Left lung (tissue), 10 donors: Measurements from ENCODE around the gene ANGPTL4. TPM values are rescaled to one million over a fixed set of nuclear protein-coding genes. Genes with fewer than 3 reads are reported as not detected.
A peak's percentile ranks its signal among the peaks of the same experiment; 100 is the strongest.

Experiments used
- ATAC-seq: fragments of 200-7000 bp; cut with Tn5 transposase; one replicate; pipeline ENCODE4 v1.9.1; 2020; ENCODE audit warnings: moderate library complexity
- DNase-seq, 4 donors: peaks; one replicate each; pipeline ENCODE4 v3.0.0-alpha.2; 2013 to 2020
- H3K27ac ChIP-seq, 2 donors: fragments of 200-600 bp; sonication (generic) in 1 of 2; one replicate each; pipeline versions ENCODE4 v1.5.0 to v1.8.0; 2020 to 2021
- H3K27me3 ChIP-seq, 2 donors: fragments of 200-600 bp; sonication (generic) in 1 of 2; one replicate each; pipeline versions ENCODE4 v1.5.0 to v1.8.0; 2020 to 2021
- H3K36me3 ChIP-seq, 2 donors: fragments of 200-600 bp; sonication (generic) in 1 of 2; one replicate each; pipeline versions ENCODE4 v1.5.0 to v1.8.0; 2020 to 2021
- H3K4me1 ChIP-seq, 2 donors: fragments of 200-600 bp; one replicate each; pipeline ENCODE4 v1.8.0; 2021
- H3K4me3 ChIP-seq, 2 donors: fragments of 200-600 bp; sonication (generic) in 1 of 2; one replicate each; pipeline versions ENCODE4 v1.5.0 to v1.8.0; 2020 to 2021; ENCODE audit warnings: mild to moderate bottlenecking in 1 of 2
- H3K9me3 ChIP-seq, 2 donors: fragments of 200-600 bp; sonication (generic) in 1 of 2; one replicate each; pipeline versions ENCODE4 v1.5.0 to v1.8.0; 2020 to 2021
- intact Hi-C, 2 donors: fragments of 100-400 bp; cut with DNase I; formaldehyde crosslinking; loops; one replicate each; pipeline versions ENCODE4 v1.11.2 to v1.14.2; 2022
- polyA plus RNA-seq, 6 donors: library from polyadenylated mRNA; unstranded; fragments of 120-200 nt; gene quantifications; one replicate each; pipeline ENCODE4 v1.2.1, GENCODE V29; 2013; ENCODE audit not compliant: insufficient read length in 6 of 6
- total RNA-seq, 2 donors: library from RNA; stranded (reverse); fragmentation: NEBNext Ultra II Directional; extraction: Animal tissue kit (Norgen Biotek cat#: 25700); gene quantifications; one replicate each; pipeline ENCODE4 v1.2.1, GENCODE V29; 2021
- TF ChIP-seq, protein P1 (sequence below), 2 donors: fragments of 200-600 bp; sonication (generic) in 1 of 2; IDR thresholded peaks; one replicate each; pipeline versions ENCODE4 v1.5.0 to v1.8.0; 2021; ENCODE audit warnings: antibody characterized with exemption in 2 of 2
- donor health status: DM: no; HTN: yes; CAD: no.
- donor health status: DM: no; HTN: no; CAD: no.

The ANGPTL4 gene
- total and polyA plus RNA-seq, 8 donors: 2.5 to 24.8 (median 4.3) TPM

DNA sequence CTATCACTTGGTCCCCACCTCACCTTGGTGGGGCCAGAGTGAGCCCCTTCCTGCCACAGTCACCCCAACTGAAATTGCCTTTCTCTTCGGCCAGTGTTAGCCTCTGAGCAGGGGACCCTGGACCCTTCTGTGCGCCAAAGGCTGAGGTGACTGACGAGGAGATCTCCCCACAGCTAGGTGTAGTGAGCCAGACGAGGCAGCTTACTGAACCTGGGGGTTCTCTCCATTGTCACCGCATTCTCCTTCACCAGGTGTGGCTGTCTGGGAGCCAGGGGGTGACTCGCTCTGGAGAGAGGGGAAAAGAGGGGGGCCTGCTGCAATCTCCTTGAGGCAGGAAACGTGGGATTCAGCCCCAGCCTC is 41.3 kb upstream of the ANGPTL4 start:
- intact Hi-C loops: no loop called here
- no peak for DNase-seq
- no peaks in the 10 kb centered on the region for H3K9me3 ChIP-seq
- TF ChIP-seq, protein P1, sequence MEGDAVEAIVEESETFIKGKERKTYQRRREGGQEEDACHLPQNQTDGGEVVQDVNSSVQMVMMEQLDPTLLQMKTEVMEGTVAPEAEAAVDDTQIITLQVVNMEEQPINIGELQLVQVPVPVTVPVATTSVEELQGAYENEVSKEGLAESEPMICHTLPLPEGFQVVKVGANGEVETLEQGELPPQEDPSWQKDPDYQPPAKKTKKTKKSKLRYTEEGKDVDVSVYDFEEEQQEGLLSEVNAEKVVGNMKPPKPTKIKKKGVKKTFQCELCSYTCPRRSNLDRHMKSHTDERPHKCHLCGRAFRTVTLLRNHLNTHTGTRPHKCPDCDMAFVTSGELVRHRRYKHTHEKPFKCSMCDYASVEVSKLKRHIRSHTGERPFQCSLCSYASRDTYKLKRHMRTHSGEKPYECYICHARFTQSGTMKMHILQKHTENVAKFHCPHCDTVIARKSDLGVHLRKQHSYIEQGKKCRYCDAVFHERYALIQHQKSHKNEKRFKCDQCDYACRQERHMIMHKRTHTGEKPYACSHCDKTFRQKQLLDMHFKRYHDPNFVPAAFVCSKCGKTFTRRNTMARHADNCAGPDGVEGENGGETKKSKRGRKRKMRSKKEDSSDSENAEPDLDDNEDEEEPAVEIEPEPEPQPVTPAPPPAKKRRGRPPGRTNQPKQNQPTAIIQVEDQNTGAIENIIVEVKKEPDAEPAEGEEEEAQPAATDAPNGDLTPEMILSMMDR (IDR thresholded peaks at IDR 0.05): no peak
- H3K27ac ChIP-seq: no peak overlapping the region
- H3K4me1 ChIP-seq: peaks cover 23 to 38% of the 10 kb centered on the region in 2 donors
- peaks cover 0 to 21% of the 10 kb centered on the region in 2 donors for H3K36me3 ChIP-seq
- no peaks in the 10 kb centered on the region for H3K27me3 ChIP-seq
- ATAC-seq: no peak
- H3K4me3 ChIP-seq: peak overlapping the region; percentile 85 to 98

DNA sequence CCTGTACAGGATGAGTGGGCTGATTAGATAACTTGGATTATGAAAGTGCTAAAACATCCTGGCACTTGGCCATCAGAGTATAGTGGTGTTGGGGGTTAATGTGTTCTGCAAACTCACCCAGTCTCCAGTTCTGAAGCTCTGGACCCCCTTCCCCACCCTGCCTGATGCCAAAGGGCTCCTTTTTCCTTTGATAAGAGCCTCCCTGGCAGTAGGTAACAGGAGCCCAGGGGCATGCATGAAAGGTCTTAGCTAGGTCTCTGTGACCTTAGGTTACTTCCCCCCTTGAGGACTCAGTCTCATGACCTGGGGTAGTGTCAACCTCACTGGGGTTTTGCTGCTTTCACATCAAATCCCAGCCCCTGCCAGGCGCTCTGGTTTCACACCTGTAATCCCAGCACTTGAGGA is 40.2 kb upstream of the ANGPTL4 start:
- H3K36me3 ChIP-seq: peaks cover 0 to 21% of the 10 kb centered on the region in 2 donors
- DNase-seq (no peak), ATAC-seq (no peak)
- intact Hi-C loops: no loop called here
- no peaks in the 10 kb centered on the region for H3K27me3 ChIP-seq
- TF ChIP-seq, protein P1 (IDR thresholded peaks at IDR 0.05): no peak
- H3K27ac ChIP-seq: no peak overlapping the region
- H3K4me1 ChIP-seq: peaks cover 23 to 38% of the 10 kb centered on the region in 2 donors
- H3K4me3 ChIP-seq: no peak overlapping the region
- no peaks in the 10 kb centered on the region for H3K9me3 ChIP-seq

DNA sequence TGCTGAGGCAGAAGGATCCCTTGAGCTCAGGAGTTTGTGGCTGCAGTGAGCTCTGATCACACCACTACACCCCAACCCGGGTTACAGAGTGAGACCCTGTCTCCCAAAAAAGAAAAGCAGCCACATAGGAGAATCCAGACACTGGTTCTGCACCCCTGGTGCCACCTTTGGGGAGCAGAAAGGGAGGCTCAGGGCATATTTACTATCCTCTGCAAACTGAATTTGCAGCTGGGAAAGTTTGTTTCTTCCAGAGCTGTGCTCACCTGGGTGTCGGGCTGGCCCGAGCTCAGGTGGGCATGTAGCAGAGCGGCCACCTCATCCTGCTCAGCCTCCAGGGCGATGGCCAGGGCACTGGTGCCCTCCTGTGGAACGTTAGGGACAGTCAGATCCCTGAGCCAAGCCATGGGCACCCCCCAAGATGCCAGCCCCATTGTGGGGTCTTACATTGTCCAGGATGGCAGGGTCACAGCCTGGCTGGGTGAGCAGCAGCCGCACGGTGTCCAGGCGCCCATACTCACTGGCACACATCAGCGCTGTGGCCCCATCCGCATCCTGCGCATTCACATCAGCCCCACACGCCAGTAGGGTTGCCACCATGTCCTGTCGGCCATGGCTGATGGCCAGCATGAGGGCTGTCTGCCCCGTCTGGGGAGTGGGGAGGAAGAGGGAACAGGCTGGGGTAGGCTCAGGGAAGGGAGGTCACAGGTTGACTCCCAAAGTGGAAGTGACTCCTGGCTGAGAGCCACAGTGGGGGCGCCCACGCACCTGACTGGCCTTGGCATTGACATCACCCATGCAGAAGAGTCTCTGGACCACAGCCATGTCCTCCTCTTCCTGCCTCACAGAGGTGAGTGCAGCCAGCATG is 39.5 kb upstream of the ANGPTL4 start:
- no peaks in the 10 kb centered on the region for H3K27me3 ChIP-seq
- H3K4me1 ChIP-seq: peaks cover 23 to 36% of the 10 kb centered on the region in 2 donors
- ATAC-seq (no peak), DNase-seq (peak in 1 of 4 donors; percentile 66)
- H3K9me3 ChIP-seq: no peaks in the 10 kb centered on the region
- intact Hi-C loops: no loop called here
- TF ChIP-seq, protein P1 (IDR thresholded peaks at IDR 0.05): no peak
- peaks cover 0 to 21% of the 10 kb centered on the region in 2 donors for H3K36me3 ChIP-seq
- no peak overlapping the region for H3K27ac ChIP-seq
- H3K4me3 ChIP-seq: no peak overlapping the region

DNA sequence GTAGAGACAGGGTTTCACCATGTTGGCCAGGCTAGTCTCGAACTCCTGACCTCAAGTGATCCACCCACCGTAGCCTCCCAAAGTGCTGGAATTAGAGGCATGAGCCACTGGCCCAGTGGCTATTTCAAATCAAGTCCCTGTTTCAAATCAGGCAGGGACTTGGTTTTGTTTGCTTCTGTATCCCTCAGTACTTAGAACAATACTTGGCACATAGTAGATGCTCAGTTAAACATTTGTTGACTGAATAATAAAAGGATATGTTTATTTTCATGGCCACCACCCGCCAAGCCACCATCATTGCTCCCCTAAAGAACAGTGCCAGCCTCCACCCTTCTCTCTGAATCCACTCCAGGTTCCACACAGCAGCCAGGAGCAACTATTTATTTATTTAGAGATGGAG is 38.5 kb upstream of the ANGPTL4 start:
- no peak overlapping the region for H3K4me3 ChIP-seq
- no peak for ATAC-seq
- H3K27ac ChIP-seq: no peak overlapping the region
- H3K9me3 ChIP-seq: no peaks in the 10 kb centered on the region
- intact Hi-C loops: no loop called here
- TF ChIP-seq, protein P1 (IDR thresholded peaks at IDR 0.05): no peak
- DNase-seq: no peak
- peaks cover 0 to 25% of the 10 kb centered on the region in 2 donors for H3K36me3 ChIP-seq
- H3K4me1 ChIP-seq: peaks cover 14 to 26% of the 10 kb centered on the region in 2 donors
- no peaks in the 10 kb centered on the region for H3K27me3 ChIP-seq

DNA sequence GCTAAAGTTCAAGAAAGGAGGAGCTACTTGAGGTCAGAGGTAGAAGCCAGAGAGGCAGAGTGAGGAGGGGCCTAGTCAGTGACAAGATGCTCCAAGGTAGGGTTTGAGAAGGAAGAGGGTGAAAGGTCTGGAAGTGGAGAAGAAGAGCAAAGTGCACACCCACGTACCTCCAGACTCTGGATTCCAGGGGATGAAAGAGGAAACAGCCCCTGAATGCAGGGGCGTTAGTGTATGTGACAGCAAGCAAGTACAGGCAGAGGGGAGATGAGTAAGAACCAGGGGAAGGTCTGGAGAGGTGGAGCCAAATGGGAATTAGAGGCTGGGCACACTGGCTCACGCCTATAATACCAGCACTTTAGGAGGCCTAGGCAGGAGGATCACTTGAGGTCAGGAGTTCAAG is 34.0 kb upstream of the ANGPTL4 start:
- no peak for ATAC-seq
- Histone ChIP-seq H3K4me3 (no peak overlapping the region), H3K9me3 (no peaks in the 10 kb centered on the region), H3K36me3 (peaks cover 0 to 4% of the 10 kb centered on the region in 2 donors), H3K27ac (no peak overlapping the region), H3K27me3 (peaks cover 18 to 29% of the 10 kb centered on the region in 2 donors), H3K4me1 (peaks cover 0 to 18% of the 10 kb centered on the region in 2 donors)
- no peak for DNase-seq
- TF ChIP-seq, protein P1 (IDR thresholded peaks at IDR 0.05): no peak
- intact Hi-C loops: no loop called here
